GM18511 (cell line): ENCODE measurements around the gene UNC13B.

Source experiments
- ATAC-seq: cut with Tn5 transposase; IDR thresholded peaks from one replicate; pipeline ENCODE4 v1.9.1; 2021; ENCODE audit warnings: mild to moderate bottlenecking, moderate library complexity; ENCODE audit not compliant: unreplicated experiment

The UNC13B gene

DNA sequence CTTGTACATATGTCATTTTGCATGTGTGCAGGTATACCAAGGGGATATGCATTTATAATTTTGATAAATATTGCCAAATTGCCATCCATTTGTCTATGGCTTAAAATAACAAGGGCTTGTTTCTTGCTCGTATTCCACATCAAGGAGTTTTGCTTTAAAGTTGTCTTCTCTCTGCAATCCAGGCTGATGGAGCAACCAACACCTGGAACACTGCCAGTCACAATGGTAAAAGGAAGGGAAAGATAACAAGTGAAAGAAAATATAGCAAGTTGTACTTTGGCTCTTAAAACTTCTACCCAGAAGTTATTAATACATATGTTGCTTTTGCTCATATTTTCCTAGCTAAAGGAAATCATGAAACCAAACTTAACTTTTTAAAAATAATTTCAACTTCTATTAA lies 156.9 kb downstream of the UNC13B start:
- ATAC-seq, result no peak

DNA sequence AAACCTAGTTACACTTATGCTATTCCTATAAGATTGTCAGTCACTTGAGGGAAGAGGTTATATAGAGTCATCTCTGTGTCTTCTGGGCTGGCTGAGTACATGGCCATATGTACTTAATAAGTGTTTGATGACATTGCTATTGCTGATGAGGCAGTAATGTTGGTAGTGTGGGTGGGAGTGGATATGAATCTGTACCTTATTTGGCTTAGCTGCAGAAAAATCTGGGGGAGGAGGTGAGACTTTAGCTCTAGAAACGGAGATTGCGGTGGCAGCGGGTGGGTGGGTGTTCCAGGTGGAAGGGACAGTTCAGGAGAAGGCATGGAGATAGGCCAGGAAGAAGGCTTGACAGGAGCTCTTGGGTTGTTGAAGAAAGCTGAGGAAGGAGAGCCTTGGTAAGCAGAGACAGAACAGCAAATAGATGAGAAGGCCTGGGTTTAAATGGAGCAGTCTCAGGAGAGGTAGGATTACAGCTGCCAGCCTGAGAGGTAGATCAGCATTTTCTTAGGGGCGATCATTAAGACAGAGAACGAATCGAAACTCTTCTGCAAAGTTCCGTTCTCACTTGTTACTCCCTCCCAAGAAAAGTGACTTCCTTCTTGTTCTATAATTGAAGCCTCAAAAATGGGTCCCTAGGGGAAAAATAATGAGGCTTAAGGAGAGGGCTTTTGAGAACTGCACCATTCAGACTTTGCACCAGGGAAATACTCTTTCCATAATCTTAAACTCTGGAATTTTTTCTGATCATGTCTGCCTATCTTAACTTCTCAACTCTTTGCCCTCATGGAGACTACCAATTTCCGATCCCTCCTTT lies 160.5 kb downstream of the UNC13B start:
- ATAC-seq, result no peak

DNA sequence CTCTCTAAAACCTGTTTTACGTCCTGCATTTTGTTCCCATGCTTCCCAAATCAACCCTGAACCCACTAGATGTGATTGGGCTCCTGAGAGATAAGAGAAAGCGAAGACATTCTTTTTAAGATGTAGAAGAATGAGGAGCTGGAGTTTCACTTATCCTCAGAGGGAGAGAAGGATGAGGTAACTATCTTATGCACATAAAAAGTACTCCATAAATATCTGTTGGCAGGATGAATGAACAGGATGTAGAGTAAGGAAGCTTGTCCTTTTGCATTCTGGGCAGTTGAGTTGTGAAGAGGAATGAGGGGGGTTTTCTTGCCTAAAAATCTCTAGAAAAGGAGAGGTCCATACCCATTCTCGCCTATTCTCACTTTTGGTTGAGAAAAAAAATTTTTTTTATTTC lies 163.2 kb downstream of the UNC13B start:
- ATAC-seq, result no peak

DNA sequence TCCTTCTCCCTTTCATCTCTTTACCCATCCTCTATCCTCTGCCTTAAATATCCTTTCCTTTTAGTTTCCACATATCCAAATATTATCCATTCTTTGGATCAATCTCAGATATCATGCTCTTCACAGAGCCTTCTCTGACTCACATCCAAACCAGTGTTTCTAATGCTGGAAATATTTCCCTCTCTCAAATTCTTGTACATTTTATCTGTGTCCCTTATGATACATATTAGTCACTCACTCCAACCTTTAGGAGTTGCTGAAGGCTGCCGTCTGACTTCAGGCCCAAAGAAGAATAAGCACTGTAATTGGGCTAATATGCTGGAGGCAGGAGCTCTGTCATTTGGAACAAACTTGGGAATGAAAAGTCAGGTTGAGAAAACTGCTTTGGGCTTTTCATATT lies 171.7 kb downstream of the UNC13B start:
- ATAC-seq, result no peak

DNA sequence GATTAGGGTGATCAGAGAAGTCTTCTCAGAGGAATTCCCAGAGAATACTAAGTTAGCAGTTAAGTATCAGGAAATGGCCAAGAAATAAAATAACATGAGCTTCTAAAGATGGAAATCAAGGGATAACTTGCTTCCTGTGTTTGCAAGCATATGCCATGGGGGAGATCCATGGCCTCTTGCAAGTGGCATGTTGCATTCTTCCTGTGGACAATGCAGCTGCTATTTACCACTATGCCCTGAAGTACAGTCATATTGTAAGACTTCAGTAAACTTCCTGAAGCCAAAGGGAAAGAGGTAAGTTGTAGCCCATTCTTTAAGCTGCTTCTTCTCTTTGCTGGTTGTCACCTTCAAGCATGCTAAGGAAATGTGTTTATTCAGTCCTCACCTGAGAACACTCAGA lies 173.4 kb downstream of the UNC13B start:
- no peak for ATAC-seq

DNA sequence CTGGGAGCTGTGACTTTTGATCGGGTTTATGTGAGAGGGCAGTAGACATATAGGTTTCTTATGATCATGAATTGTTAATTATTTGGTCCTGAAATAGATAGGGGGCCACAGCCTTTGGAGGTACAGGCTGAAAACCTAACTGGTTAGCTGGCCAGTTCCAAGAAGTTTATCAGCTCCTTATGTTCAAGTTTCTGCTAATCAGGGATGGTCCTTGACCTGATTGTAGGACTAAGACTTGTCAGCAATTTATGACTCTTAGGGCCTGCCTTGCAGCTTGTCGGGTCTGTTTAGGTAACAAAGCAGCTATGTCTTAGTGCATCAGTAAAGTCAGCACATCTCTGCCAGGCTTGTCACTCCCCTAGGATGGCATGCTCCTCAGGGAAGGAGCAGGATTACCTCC lies 176.3 kb downstream of the UNC13B start:
- ATAC-seq, result no peak

DNA sequence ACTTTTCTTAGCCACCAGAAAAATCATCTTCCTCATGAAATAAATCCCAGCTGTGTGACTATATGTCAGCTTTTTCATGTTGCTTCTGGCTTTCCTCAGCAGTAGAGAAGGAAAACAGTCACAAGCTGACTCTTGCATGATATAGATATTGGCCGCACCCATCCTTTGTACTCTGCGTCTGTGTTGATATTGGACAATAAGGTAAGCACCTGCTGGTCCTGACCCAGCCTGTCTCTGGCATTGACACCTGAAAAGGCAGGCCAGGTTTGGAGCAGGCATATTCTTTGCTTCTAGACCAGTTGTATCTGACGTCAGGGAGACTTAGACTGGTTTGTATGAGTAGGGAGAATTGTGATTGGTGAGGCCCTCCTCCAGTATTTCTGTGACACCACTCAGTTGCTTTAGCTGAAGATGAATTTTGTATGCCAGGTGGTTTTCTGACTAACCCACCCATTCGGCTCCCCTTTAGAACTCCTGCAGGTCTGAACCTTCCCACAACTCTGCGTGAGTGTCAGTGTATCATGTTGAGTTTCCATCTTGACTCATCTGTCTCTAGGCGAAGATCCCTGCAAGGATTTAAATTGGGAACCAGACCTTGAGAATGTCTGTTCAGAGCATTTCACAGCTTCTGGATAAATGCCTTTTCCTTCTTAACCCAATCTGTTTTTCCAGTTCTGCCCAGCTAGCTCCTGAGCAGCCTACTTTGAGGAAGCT lies 176.9 kb downstream of the UNC13B start:
- ATAC-seq, result no peak

DNA sequence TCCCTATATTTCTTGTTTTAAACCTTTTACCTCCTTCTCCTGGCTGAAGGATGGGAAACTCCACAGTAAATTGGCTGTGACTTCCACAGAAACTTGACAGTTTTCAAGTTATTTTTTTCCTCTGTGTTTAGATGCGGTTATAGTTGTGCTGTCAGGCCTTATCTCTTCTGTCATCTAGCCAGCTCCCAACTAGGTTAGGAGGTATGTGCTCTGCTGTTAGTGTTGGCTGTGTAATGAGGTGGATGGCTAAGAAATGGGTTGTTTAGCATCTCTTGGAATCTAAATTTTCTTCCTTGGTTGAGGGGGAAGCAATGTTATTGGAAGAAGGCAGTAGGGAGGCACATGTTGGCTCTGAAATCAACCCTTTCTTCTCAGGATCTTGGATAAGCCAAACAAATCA lies 178.2 kb downstream of the UNC13B start:
- no peak for ATAC-seq

DNA sequence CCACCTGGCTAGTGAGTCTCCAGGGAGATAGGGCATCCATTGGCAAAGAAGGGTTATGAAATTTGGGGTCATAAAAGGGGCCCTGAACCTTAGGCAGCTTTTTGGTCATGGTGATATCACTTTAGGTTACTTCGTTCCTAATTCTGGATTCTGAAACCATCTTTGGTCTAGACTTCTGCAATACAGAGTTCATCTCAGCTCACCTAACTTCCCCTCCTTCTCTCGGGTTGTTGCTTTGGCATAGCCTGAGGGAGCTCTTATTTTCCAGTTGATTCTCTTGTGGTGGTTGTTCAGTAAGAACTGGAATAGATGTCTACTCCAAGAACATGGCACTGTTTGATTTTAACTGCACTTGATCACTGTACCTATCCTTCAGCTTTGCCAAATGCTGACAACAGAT lies 179.2 kb downstream of the UNC13B start:
- ATAC-seq, result no peak

DNA sequence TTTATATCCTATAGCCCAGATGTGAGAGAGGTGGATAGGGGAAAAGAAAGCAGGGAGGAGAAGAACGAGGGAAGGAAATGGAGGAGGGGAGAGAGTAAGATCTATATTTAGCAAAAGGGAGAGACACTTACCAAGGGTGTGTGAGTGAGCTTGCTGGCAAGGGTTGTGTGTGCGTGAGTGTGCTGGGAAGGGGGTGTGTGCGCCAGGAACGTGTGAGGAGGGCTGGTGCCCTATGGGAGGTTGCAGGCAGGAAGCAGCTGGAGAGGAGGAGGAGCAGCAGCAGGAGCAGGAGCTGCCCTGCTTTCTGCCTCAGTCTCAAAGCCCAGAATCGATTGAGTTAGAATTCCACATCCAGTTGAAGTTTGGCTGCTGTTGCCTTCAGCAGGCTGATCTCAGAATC lies 179.8 kb downstream of the UNC13B start:
- no peak for ATAC-seq

DNA sequence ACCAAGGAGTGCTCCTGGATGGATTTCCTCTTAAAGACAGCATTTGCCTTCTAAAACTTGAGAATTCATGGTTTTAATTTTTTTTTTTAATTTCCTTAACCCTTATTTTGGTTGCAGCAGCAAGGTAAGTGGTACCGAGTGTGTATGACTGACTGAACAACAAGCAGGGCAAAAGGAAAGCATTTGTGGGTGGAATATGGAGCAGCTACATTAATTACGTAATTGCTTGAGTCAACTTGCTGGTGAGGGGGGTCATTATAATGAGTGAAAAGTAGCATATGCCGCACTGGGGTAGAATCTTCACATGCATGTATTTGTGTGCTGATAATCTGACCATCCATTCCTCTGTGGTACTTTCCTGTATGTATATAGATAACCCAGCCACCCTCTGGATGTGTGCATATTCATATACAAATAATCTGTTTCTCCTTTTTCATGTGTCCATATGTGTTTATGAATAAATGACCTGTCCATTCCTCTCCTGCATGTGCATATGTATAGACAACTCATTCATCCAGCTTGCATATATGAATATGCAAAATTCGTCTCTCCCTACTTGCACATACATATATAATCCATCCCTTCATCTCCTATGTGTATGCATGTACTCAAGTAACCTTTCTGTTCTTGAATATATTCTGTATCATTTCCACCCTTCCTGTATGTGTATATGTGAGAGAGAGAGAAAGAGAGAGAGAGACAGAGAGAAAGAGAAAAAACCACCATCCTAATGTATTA lies 180.6 kb downstream of the UNC13B start:
- no peak for ATAC-seq

DNA sequence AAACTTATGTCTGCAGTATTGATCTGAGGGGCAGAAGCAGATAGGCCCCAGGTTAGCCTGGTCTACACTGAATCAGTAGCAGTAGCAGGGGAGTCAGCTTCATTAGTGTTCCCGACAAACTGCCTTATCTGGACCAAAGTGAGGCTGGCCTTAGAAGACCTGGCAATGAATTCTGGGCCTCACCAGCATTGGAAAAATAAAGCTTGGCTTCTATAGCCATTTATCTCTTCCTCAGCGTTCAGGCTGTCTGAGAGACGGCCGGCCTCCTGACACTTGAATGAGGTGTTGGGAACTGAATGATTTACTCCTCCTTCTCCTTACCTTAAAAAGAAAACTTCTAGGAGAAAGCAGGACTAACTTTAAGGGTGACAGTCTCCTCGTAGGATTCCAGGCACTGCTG lies 186.3 kb downstream of the UNC13B start:
- ATAC-seq, result no peak

DNA sequence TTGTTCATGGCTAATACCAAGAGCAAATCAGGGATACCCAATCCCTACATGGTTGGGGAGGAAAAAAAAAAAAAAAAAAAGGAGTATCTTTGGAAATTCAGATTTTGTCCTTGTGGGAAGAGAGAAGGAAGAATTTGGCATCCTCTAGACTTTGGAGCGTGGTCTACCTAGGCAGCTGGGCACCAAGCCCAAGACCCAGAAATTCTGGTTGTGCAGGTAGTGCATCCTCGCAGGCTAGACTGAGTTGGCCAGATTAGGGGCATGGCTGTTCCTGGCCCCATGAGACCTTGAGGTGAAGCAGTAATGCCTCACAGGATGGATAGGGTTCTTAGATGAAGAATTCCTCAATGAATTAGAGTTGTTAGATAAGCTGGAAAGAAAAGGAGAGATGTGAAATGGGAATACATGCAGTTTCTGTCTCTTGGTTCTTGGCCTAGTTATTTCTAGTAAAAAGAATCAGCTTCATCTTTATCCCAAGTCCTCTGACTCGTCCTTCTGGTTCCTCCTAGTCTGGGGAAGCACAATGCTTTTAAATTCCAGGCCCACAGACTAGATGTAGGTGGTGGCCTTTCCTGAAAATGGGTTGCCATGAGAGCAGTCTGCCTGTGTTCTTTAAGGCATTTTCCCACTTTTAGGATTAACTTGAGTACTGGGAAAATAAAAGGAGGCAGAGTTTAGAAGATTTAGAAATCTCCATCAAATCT lies 187.6 kb downstream of the UNC13B start:
- ATAC-seq, result no peak

DNA sequence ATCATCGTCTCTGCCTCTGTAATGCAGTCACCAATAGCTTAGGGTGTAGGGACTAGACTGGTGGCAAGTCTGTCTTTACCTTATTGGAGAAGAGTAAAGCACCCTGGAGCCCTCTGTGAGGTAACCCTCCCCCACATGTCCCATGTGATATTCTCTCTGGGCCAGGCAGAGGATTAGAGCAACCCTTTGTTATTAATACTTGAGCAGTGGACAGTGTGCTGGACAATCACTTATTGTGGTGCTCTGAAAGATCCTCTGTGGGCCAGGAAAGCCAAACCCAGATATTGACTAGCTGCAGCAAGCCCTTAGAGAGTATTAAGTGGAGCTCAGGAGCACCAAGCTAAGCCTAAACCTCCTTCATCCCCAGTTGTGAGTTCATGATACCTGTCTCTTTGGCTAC lies 188.4 kb downstream of the UNC13B start:
- ATAC-seq, result no peak

DNA sequence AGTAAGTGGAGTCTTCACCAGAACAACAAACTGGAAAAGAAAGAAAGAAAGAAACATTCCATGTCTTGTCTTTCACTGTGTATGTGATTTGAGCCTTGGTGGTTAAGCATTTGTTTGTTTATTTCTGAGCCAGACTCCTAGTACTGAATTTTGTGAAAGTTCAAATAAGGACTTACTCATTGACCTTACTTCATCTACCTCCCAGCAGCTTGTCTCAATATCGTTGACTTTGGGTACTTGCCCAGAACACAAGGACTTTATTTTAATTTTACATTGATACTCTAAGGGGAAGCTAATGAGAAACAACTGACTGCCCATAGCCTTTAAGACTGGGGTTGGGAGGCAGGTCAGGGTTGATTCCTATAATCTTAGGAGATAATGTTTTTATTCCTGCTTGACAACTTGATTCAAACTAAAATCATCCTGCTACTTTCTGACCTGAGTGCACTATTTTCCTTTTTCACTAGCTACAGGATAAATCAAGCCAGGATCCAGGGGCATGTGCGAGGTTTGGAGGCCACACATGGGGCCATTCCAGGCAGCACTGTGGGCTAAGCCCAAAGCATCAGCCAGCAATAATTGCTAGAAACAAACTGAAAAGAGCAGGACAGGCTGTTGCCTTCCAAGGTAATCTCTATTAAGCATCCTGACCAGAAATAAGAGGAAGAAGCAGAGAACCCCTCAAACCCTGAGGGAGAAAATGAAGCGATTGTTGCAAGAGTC lies 189.2 kb downstream of the UNC13B start:
- no peak for ATAC-seq

DNA sequence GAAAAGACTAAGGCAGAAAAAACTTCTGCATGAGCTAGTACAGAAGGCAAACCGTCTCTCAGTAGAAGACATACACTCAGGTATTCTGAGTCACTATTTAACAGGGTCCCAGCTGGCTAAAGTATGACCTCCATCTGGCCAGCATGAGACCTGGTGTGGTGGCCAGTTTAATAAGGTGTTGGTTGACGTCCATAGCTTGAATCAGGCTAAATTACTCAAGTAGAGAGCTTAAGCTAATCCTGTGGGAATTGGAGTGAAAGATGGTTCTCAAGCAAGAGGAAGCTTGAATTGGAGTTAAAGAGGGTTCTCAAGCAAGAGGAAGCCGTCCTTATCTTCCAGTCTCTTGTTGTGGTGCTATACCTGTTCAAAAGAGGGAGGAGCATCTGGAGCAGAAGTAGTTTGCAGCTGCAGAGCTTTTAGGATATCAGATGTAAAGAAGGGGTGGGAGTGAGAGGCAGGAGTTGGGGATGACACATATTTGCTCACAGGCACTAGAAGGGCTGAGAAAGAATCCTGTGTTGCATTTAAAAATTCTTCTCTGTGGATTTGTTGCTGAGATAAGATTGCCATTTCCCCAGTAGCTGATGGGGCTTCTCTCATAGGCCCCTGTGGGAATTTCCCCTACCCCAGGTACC lies 192.0 kb downstream of the UNC13B start:
- no peak for ATAC-seq

DNA sequence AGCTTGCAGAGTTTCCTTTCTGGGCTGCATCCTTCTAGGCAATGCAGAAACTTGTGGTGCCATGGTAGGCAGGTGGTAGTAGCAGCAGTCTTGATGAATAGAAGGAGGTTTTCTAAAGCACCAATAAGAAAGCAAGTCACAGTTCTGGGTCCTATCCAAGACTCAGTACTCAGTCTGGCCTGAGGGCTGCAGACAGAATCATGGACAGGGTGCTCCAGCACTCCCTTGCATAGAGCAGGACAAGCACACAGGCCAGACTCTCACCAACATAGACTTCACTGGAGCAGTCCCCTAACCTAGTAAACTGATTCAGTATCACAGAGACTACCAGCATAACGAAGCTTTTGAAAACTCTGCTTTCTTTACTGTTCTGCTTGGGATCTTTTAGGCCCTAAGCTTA lies 194.1 kb downstream of the UNC13B start:
- no peak for ATAC-seq

DNA sequence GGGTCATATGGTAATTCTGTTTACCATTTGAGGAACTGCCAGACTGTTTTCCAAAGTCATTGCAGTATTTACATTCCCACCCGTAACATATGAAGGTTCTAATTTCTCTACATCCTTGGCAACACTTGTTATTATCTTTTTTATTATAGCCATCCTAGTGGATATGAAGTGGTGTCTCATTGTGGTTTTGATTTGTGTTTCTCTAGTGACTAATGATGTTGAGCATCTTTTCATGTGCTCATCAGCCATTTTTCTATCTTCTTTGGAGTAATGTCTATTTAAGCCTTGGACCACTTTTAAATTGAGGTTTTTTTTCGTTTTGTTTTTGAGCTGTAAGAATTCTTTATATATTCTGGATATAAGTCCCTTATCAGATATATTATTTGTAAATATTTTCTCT lies 195.3 kb downstream of the UNC13B start:
- ATAC-seq, result no peak

DNA sequence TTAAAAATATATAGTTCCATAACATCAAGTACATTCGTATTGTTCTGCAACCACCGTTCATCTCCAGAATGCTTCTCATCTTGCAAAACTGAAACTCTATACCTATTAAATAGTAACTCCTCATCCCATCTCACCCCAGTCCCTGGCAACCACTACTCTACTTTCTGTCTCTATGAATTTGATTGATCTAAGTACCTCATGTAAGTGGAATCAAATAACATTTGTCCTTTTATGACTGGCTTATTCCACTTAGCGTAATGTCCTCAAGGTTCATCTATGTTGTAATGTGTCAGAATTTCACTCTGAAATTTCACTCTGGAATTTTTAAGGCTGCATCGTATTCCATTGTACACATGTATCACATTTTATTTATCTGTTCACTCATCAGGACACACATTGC lies 196.0 kb downstream of the UNC13B start:
- no peak for ATAC-seq
